ENCODE results near the gene CNPY1. TPM values are rescaled to one million over a fixed set of nuclear protein-coding genes. Genes with fewer than 3 reads are reported as not detected.
A peak's percentile ranks its signal among the peaks of the same experiment; 100 is the strongest.

Gene CNPY1
- total RNA-seq, 1 experiment from 2014 or later, result not detected

GRCh38 chr7:155489158-155489840, 57.1 kb downstream of the CNPY1 start:
- no peak for DNase-seq (ENCODE audit: low read depth)

GRCh38 chr7:155488483-155489127, 57.8 kb downstream of the CNPY1 start:
- DNase-seq (ENCODE audit: low read depth), result no peak

GRCh38 chr7:155487509-155488482, 58.6 kb downstream of the CNPY1 start:
- no peak for DNase-seq (ENCODE audit: low read depth)

GRCh38 chr7:155486783-155487508, 59.4 kb downstream of the CNPY1 start:
- peak; percentile 43 for DNase-seq (ENCODE audit: low read depth)

- no peak for DNase-seq (ENCODE audit: low read depth)
Measured at GRCh38 chr7:155484483-155485399, 61.6 kb downstream of the CNPY1 start.

GRCh38 chr7:155483868-155484325, 62.5 kb downstream of the CNPY1 start:
- DNase-seq (ENCODE audit: low read depth), result no peak

GRCh38 chr7:155483245-155483644, 63.1 kb downstream of the CNPY1 start:
- DNase-seq (ENCODE audit: low read depth), result no peak

GRCh38 chr7:155482511-155483183, 63.7 kb downstream of the CNPY1 start:
- no peak for DNase-seq (ENCODE audit: low read depth)

- no peak for DNase-seq (ENCODE audit: low read depth)
Measured at GRCh38 chr7:155481764-155482163, 64.6 kb downstream of the CNPY1 start.

GRCh38 chr7:155477476-155477875, 68.9 kb downstream of the CNPY1 start:
- DNase-seq (ENCODE audit: low read depth), result no peak

GRCh38 chr7:155471718-155472117, 74.6 kb downstream of the CNPY1 start:
- no peak for DNase-seq (ENCODE audit: low read depth)

GRCh38 chr7:155470686-155471638, 75.4 kb downstream of the CNPY1 start:
- peak; percentile 11 for DNase-seq (ENCODE audit: low read depth)

- DNase-seq (ENCODE audit: low read depth), result no peak
Measured at GRCh38 chr7:155470186-155470487, 76.2 kb downstream of the CNPY1 start.

GRCh38 chr7:155469311-155470185, 76.8 kb downstream of the CNPY1 start:
- DNase-seq (ENCODE audit: low read depth), result no peak

GRCh38 chr7:155468785-155469148, 77.6 kb downstream of the CNPY1 start:
- no peak for DNase-seq (ENCODE audit: low read depth)

GRCh38 chr7:155467846-155468784, 78.2 kb downstream of the CNPY1 start:
- DNase-seq (ENCODE audit: low read depth), result peak; percentile 18

Data from RPMI7951 (cell line).